ENCODE measurements around the gene CELF4.

The CELF4 gene

GRCh38 chr18:37243741-37244140 is 321.9 kb downstream of the CELF4 start:
- no peak overlapping the region for H3K4me3 ChIP-seq (ENCODE audit: control insufficient read depth, low read depth, low read length)
- no peak for TF ChIP-seq CTCF (conservative IDR thresholded peaks at IDR 0.05; ENCODE audit: control insufficient read depth, insufficient read depth, low read depth, low read length)
- DNase-seq (ENCODE audit: low read depth): no peak

DNA sequence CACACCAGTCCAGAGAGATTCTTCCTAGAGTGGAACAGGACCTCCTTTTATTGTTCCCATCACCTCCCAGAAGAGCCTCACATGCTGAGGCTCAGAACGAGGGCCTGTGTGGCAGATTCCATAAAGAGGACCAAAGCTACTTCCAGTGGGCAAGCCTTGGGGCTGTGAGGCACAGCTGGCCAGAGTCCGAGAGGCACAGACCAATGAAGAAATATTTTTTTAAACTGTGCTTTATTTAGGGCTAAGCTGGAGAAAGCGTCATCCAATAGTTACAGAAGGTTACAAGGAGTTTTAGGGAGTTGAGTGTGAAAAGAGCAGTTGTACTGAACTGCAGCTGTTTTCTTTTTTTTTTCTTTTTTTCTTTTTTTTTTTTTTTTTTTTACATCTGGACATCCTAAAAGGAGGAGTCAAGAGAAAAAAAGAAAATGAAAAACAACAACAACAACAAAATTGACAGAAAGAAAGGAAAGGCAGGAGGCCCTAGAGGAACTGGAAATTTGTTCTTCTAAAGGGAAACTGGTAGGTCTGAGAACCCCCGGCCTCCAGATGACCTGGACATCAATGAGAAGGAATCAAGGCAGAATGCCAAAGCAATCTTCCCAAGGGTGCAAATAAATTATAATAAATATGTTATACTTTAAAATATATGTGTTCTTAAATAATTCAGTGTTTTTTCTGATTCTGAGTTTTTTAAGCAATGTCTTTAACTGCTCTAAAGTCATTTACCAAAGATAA is 322.6 kb downstream of the CELF4 start:
- H3K4me3 ChIP-seq (ENCODE audit: control insufficient read depth, low read depth, low read length): no peak overlapping the region
- TF ChIP-seq CTCF (conservative IDR thresholded peaks at IDR 0.05; ENCODE audit: control insufficient read depth, insufficient read depth, low read depth, low read length): no peak
- no peak for DNase-seq (ENCODE audit: low read depth)

DNA sequence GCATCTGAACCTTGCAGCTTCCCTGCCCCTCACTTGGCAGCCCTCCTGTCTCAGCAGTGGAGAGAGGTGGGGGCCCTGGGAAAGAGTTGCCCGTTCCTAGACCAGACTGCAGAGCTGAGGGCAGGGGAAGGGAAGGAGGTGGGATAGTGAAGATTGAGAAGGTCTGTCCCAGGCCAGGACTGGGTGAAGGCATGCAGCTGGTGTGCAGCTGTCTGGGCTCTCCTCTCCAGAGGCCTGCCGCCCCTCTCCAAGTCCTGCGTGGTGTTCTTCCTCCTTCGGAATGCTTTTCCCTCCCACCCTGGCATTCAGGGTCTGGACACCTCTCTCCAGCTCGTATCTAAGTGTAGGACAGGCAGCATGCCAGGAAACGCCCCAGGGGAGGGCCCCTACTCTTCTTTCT is 323.5 kb downstream of the CELF4 start:
- H3K4me3 ChIP-seq (ENCODE audit: control insufficient read depth, low read depth, low read length): no peak overlapping the region
- DNase-seq (ENCODE audit: low read depth): no peak
- TF ChIP-seq CTCF (conservative IDR thresholded peaks at IDR 0.05; ENCODE audit: control insufficient read depth, insufficient read depth, low read depth, low read length): no peak

DNA sequence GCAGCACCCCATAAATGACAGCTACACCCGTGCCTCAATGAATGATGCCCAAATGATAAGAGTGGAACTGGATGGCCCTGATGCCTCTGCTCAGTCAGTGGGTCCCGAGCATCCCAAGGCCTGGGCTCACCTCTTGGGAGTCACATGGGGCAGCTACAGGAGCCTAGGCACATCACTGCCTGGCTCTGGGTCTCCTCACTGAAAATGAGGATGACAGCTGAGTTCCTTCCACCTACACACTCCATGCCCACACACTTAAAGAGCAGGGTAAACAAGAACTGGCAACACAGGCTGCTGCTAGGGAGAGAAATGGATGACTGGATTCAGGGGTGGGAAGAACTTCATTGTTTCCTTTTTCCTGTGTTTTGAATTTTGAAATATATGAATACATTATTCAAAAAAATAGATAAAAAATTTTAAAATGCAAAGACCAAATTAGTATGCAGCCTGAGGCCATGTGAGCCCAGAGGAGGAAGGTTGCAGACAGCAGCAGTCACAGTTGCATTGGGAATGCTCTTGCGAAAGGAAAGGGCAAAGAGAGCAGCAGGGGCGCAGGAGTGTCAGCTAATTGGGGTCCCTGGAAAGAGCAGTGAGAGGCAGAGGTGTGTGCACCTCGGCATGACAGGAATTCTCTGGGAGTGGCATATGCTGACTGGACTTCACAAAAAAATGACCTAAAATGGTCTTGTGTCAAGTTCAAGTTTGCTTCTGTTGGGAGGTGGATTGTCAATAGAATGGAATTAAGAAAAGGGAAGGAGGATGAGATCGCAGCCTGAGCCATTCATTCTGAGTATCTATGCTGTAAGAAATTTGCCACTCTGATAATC is 327.1 kb downstream of the CELF4 start:
- DNase-seq (ENCODE audit: low read depth): no peak
- H3K4me3 ChIP-seq (ENCODE audit: control insufficient read depth, low read depth, low read length): no peak overlapping the region
- TF ChIP-seq CTCF (conservative IDR thresholded peaks at IDR 0.05; ENCODE audit: control insufficient read depth, insufficient read depth, low read depth, low read length): no peak

DNA sequence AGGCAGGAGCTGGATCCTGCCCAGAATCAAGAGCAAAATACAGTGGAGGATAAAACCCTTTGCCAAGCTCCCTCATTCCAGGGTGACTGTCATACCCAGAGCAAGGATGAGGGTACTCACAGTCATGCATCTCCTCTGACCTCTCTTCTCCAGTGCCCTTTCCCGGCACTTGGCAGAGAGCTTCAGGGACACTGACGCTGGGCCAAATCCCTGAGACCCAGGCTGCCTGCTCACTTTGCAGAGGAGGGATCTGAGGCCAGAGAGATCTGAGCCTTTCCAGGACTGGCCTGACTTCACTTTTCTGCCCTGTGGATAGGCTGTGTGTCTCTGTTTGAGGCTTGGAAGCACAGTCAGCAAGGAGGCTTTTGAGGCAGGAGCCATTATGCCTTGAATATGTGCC is 330.0 kb downstream of the CELF4 start:
- TF ChIP-seq CTCF (conservative IDR thresholded peaks at IDR 0.05; ENCODE audit: control insufficient read depth, insufficient read depth, low read depth, low read length): no peak
- no peak overlapping the region for H3K4me3 ChIP-seq (ENCODE audit: control insufficient read depth, low read depth, low read length)
- no peak for DNase-seq (ENCODE audit: low read depth)

DNA sequence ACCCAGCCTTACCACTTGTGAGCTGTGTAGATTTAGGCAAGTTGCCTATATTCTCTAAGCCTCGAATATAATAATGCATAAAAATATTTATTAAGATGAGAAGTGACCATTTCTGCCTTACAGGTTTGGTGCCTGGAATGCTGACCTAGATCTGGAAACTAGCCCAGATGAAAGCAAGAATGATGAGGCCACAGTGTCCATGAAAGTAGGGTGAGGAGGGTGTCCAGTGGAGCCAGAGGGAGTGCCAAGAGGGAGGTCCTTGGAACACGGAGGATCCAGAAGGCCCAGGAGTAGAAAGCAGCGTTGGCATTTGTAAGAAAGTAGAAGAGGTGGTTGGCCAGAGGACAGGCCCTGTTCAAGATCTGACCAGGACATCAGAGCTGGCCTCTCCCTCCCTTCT is 334.3 kb downstream of the CELF4 start:
- no peak for DNase-seq (ENCODE audit: low read depth)
- no peak overlapping the region for H3K4me3 ChIP-seq (ENCODE audit: control insufficient read depth, low read depth, low read length)
- no peak for TF ChIP-seq CTCF (conservative IDR thresholded peaks at IDR 0.05; ENCODE audit: control insufficient read depth, insufficient read depth, low read depth, low read length)

Data from fibroblast of mammary gland (primary cell).